GM12892 (cell line): ENCODE measurements around the gene OR5K2. TPM values are rescaled to one million over a fixed set of nuclear protein-coding genes. Genes with fewer than 3 reads are reported as not detected.

ENCODE experiments used
- DNase-seq: peaks from one replicate; pipeline ENCODE4 v3.0.0; 2011; ENCODE audit not compliant: insufficient read length
- FAIRE-seq: peaks from 2 replicates; lab custom pipeline; 2011; peaks lifted over from hg19 to GRCh38; lab: Jason Lieb, UNC
- POLR2A ChIP-seq: IDR thresholded peaks from 2 replicates; pipeline ENCODE4 v1.6.1; 2011; ENCODE audit warnings: low read depth, low read length, control low read depth
- POLR2AphosphoS5 ChIP-seq: IDR thresholded peaks from 2 replicates; pipeline ENCODE4 v1.6.1; 2011; ENCODE audit warnings: low read depth, low read length, control low read depth
- TAF1 ChIP-seq: IDR thresholded peaks from 2 replicates; pipeline ENCODE4 v1.6.1; 2011; ENCODE audit warnings: low read depth, mild to moderate bottlenecking, control low read depth, low read length, borderline replicate concordance
- polyA plus RNA-seq: library from polyadenylated mRNA; unstranded; fragments of >200 nt; gene quantifications from one replicate; pipeline ENCODE4 v1.2.1, GENCODE V29; 2012; ENCODE audit warnings: missing spikeins, inconsistent platforms; ENCODE audit not compliant: missing spikeins

OR5K2 gene
- polyA plus RNA-seq, result not detected

- FAIRE-seq, result no peak
- TF ChIP-seq POLR2AphosphoS5, result no peak
- DNase-seq, result no peak
Measured at GRCh38 chr3:98497381-98497780, at the start of gene OR5K2. Gene OR5K2, plus strand, starts transcription at chr3:98497681. Its CDS starts 0 bp downstream, at chr3:98497681.

- DNase-seq, result no peak
- TF ChIP-seq POLR2A (no peak), TAF1 (no peak)
- peak; percentile 24 for FAIRE-seq
Measured at GRCh38 chr3:98449606-98450193, 47.8 kb upstream of the OR5K2 start.

DNA sequence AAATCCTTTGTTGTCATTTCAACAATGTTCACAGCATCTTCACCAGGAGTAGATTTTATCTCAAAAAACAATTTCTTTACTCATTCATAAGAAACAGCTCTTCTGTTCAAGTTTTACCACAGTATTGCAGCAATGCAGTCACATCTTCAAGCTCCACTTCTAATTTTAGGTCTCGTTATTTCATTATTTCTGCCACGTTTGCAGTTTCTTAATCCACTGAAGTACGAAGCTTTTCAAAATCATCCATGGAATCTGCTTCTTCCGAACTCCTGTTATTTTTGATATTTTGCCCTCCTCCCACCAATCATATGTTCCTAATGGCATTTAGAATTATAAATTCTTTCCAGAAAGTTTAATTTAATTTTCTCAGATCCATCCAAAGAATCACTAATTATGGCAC lies 47.1 kb upstream of the OR5K2 start:
- FAIRE-seq (no peak), DNase-seq (no peak)
- TF ChIP-seq TAF1 (no peak), POLR2AphosphoS5 (no peak)

DNA sequence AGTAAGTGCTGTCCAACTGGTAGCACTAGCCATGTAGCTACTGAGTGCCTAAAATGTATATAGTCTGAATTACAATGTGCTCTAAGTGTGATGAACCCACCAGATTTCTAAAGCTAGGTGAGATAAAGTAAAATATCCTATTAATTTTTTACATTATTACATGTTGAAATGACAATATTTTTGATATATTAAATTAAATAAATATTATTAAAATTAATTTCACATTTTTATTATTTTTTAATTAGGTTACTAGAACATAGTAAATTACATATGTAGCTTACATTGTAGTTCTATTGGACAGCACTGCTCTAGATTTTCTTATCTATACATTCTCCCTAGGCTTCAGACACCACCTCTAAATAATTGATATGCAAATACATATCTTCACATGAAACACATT lies 43.7 kb upstream of the OR5K2 start:
- DNase-seq, result no peak
- TF ChIP-seq POLR2AphosphoS5 (no peak), TAF1 (no peak), POLR2A (no peak)

DNA sequence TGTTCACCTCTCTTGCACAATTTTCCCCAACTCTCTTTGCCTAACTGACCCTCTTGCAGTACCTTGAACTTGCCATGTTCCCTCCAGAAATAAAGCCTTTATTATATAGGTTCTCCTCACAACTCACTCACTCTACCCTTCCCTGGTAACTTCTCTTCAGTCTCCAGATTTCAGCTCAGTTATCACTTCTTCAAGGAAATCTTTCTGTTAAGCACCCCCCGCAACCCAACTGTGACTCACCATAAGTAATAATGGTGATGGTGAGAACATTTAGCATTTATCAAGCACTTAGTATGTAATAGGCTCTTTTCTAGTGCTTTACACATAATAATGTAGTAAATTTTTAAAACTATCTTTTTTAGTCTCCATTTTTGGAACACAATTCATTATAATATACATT lies 42.6 kb upstream of the OR5K2 start:
- TF ChIP-seq TAF1 (no peak), POLR2A (no peak), POLR2AphosphoS5 (no peak)
- DNase-seq (no peak), FAIRE-seq (no peak)

More for the DNA sequence above, 43.7 kb upstream of the OR5K2 start:
- FAIRE-seq, result no peak

DNA sequence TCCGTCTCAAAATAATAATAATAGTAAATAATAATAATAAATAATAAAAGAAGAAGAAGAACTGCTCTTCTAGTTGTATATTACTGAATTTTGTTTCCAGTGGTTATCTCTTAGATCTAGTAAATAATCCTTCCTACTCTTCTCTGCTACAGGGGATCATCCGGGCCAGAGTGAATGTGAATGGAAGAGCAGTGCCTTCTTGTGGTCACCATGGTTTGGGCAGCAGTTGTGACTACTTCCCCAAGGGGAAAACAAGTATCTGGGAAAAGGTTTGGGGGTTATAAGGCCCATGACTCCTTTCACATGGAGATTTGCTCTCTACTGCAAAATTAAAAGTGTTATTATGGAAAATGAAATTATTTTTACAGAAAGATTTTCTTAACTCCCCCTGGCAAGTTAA lies 39.9 kb upstream of the OR5K2 start:
- FAIRE-seq (no peak), DNase-seq (no peak)
- TF ChIP-seq TAF1 (no peak), POLR2AphosphoS5 (no peak), POLR2A (no peak)

DNA sequence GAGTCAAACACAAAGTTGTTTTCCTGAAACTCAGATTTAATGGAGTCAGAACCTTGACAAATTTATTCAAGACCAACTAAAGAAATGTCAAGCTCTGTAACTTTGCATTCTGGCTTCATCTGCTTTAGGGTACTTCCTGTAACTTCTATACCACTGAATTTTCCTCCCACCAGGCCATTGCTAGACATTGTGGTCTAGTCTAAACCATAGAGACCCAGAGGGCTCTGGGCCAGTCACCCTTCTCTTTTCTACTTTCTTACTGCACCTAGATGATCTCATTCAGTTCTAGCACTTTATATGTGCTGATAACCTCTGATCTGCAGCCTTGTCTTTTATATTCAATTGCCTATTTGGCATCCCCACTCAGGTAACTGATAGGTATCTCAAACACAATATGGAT lies 37.3 kb upstream of the OR5K2 start:
- FAIRE-seq, result no peak
- TF ChIP-seq POLR2AphosphoS5, result no peak
- TF ChIP-seq POLR2A, result no peak
- TF ChIP-seq TAF1, result no peak
- DNase-seq, result no peak

DNA sequence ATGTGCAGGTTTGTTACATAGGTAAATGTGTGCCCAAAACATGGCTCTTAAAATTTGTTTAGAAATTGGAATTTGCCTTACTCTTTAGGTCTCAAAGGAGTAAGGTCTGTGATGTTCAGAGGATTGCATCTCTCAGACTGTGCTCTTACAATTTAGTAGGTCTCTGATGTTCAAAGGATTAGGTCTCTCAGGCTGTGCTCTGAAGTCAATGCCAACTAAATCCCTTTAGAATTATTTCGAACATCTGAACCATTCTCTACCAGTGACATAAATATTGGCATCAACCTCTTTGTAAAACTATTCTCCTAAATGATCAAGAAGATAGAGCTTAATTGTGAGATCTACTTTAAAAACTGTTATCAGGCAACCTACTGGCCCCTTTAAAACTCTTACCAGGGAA lies 34.6 kb upstream of the OR5K2 start, which contains the start of gene OR5K1:
Gene OR5K1, plus strand, starts transcription at position 301 of the 400 bp plus-strand sequence. CDS start 6,376 bp downstream, outside the sequence.
- DNase-seq, result no peak
- TF ChIP-seq POLR2AphosphoS5 (no peak), TAF1 (no peak), POLR2A (no peak)
- no peak for FAIRE-seq

- FAIRE-seq (no peak), DNase-seq (no peak)
- TF ChIP-seq TAF1, result no peak
- TF ChIP-seq POLR2A, result no peak
Measured at GRCh38 chr3:98482717-98483482, 14.6 kb upstream of the OR5K2 start.

GRCh38 chr3:98483626-98484025 lies 13.9 kb upstream of the OR5K2 start:
- TF ChIP-seq POLR2A, result no peak
- no peak for TF ChIP-seq TAF1
- no peak for TF ChIP-seq POLR2AphosphoS5
- FAIRE-seq, result no peak
- DNase-seq, result no peak

GRCh38 chr3:98500019-98500418 lies 2.5 kb downstream of the OR5K2 start:
- FAIRE-seq (no peak), DNase-seq (no peak)

DNA sequence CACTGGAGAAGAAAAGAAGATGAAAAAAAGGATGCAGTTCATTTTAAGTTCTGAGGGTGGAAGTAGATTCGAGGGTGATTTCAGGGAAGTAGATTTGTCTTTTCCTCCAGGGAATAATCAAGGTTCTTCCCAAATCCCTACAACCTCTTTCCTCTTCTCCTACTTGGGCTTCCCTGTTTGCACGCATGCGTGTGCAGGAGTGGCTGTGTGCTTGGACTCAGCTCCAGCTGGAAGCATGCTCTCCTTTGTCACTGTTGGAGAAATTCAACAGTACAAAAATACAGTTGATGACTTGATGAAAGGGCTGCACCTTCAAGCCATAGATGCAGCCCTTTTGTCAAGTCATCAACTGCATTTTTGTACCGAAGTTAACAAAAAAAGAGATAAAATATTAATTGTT lies 3.8 kb downstream of the OR5K2 start:
- FAIRE-seq, result no peak
- no peak for DNase-seq
- no peak for TF ChIP-seq TAF1
- no peak for TF ChIP-seq POLR2AphosphoS5
- no peak for TF ChIP-seq POLR2A

More at GRCh38 chr3:98500019-98500418, 2.5 kb downstream of the OR5K2 start:
- TF ChIP-seq POLR2A (no peak), POLR2AphosphoS5 (no peak), TAF1 (no peak)
